Measurements from ENCODE around the gene RAD51B.
"Not testable (repeated sequence)": the region's sequence is repeated elsewhere in the genome, so short reads cannot be mapped to it uniquely, and the experiment has no call there.

RAD51B gene

GRCh38 chr14:68271913-68272391 is 452.4 kb downstream of the RAD51B start:
- DNase-seq (ENCODE audit: low read depth in 3 of 3), result no peak

DNA sequence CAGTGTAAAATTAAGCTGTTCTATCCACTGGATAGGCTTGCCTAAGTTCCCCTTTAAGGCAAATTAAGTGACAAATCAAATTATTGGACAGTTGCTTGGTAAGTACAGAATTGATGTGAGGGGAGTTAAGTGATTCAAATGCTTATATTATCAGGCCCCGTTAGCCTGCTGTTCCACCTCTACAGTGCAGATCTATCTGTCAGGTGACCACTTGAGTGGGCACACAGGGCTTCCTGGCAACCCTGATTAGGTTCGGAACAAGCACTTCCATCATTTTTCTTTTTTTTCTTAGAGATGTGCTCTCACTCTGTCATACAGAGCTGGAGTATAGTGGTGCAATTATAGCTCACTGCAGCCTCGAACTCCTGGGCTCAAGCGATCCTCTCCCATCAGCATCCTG is 453.8 kb downstream of the RAD51B start:
- no peak for DNase-seq (ENCODE audit: low read depth in 3 of 3)

DNA sequence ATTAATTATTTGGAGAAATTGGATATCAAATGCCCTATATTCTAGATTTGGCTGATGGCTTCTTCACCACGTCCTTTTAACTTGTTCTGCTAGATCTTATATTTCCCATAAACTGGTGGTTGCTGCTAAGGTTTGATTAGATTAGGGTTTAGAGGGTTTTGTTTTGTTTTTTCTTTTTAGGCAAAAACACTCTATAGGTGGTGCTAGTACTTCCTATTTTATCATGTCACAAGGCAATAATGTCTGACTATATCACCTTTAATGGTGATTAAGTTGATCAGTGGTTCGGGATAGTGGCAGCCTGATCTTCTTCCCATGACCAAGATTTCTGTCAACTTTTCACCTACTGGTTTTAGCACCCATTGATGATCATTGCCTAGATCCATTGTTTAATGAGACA is 455.1 kb downstream of the RAD51B start:
- DNase-seq (ENCODE audit: low read depth in 3 of 3), result no peak

DNA sequence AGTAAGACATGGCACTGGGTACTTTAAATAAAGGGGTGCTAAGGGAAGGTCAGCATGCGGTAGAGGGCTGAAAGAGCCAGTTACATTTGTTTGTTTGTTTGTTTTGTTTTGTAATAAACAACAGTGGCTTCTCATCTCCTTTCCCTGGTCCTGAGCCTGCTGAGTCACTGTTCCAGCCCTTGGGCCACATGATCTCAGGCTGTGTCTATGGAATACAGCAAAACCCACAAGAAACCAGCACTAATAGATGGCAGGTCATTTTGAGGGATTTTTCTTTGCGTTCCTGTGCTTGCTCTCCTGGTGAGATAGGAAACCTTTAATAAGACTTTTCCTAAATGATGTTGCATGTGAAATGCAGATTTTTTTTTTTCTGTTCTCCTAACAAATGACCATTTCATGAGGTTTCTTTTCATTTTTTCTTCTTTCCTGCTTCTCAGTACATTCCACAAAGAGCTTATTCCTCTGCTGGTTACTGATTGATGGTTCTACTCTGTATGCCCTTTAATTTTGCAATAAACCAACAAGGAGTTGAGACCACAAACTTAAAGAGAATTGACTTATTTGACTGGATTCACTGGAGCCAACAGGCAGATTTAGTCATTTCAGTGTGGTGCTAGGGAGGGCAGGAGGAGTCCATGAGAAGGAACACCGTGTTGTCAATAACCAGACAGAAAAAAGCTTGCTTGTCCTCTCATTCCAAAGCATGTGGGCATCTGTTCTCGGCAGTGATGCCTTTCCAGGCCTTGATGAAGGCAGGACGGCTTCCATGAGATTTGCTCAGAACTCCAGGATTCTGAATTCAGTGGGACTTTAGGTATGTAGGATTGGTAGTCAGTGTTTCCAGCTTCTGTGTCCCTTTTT is 459.2 kb downstream of the RAD51B start:
- DNase-seq (ENCODE audit: low read depth in 3 of 3), result no peak

GRCh38 chr14:68279437-68279720 is 459.8 kb downstream of the RAD51B start:
- no peak for DNase-seq (ENCODE audit: low read depth in 3 of 3)

DNA sequence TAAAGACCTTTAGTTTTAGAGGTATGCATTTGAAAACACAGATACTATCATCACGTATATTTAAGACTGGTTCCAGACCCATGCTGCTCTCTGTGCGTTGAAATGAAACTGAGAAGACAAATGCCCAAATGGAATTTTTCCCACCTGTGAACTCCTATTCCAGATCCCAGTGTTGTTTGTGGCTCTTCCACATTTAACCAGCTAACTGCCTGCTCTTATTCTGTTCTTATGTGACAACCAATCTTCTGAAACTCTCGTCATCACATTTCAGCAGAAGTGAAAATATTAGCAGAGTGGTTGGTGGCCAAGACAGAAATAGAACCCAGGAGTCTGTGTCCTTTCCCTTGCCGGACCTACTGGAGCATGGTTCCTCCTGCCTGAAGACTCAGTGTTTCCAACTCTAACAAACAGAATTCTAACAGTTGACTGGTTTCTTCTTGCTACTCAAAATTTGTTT is 460.2 kb downstream of the RAD51B start:
- no peak for DNase-seq (ENCODE audit: low read depth in 3 of 3)

DNA sequence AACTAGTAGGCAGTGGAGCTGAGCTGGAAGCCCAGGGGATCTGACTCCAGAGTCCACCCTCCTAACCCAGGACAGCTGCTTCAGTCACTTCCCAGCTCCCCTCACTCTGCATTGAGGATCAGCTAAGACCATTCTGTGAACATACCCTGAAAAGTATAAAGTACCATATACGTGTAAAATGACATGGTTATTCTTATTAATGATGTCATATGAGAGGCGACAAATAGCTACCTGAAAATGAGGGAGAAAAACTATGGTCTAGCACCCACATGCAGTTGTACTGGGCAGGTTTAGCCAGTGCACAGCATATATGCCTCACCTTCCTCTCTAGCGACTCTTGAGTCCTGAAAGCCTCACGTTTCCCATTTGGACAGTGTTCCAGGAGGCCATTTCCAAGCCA is 461.9 kb downstream of the RAD51B start:
- no peak for DNase-seq (ENCODE audit: low read depth in 3 of 3)

GRCh38 chr14:68282479-68283377 is 463.1 kb downstream of the RAD51B start:
- DNase-seq (ENCODE audit: low read depth in 3 of 3), result no peak

DNA sequence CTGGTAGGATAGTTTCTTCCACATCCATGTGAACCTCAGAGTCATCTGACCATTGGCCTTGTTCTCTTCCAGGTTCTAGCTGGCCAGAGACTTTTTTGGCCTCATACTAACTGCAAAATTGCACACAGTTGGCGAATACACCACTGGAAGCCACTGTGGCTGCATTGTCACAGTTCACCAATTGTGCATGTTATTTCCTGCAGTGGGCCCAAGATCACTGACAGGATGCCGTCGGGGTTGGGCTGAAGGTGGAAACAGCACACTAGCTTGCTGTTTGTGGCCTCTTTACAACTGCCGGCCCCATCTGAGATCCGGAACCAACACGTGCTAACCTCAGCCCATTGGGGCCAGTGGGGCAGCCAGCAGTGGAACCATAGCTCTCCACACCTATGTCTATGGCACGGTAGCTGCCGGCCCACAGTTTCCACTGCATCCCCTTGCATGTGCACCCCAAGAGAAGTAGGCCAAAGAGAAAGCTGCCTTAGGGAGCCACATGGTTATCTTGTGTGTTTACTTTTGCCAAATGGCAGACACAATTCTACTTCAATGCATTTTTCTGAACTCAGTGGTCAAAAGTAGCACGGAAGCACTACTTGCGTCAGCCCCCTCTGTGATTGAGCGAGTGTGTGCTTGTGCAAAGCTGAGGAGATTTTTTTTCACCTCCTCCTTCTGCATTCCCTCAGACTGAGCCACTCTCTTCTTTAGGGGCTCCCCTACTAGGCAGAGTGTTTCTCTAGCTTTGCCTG is 464.0 kb downstream of the RAD51B start:
- DNase-seq (ENCODE audit: low read depth in 3 of 3), result peak in 1 of 3 experiments; percentile 31

GRCh38 chr14:68284333-68284732 is 464.8 kb downstream of the RAD51B start:
- no peak for DNase-seq (ENCODE audit: low read depth in 3 of 3)

DNA sequence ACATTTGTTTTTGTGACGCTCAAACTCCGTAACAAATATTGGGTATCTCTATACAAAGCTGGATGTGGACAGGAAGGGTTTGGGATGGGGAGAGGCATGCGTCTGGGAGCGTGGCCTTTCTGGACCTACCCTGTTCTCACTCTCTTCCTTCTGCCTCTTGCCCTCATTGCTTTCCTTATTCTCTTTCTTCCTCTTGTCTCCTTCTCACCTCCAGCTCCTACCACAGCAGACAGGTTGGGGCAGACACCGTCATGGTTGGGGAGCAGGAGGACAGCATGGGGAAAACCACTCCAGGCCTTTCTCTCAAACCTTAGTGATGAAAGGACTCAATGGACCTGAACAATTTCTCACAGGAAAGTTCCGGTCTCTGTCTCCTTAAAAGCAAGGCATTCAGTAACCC is 465.3 kb downstream of the RAD51B start:
- no peak for DNase-seq (ENCODE audit: low read depth in 3 of 3)

DNA sequence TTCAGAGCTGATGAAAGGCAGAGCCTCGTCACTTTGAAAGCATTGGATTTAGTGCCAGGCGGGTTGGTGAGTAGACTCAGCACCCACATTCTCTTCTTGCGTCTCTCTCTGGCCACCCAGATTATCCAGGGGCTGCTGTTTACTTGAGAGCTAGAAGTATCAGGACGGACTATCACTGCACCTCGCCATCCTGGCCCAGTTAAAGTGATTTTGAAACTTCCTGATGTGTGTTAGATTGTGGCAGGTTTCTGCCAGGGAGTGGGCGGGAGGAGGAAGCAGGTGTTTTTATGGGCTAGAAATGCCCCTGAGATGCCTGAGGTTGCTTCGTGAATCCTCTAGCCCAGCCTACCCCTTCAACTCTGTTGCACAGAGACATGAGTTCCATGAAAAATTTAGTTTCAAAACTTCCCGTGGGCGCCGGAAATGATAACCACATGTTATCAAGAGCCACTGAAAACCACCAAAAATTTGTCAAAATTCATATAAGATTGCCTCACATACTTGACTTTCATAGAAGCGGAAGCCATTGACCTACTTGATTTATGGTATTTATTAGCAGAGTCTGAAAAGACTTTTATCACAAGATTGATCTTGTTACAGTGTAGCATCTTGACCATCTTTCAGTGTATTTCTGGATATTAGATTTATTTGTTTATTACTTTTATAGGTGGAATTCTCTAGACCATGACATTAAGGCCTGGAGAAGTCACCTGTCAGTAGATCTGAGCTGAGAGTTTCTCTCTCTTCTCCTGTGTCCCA is 466.0 kb downstream of the RAD51B start:
- DNase-seq (ENCODE audit: low read depth in 3 of 3), result peak; percentile 25 to 61 (median 28)

DNA sequence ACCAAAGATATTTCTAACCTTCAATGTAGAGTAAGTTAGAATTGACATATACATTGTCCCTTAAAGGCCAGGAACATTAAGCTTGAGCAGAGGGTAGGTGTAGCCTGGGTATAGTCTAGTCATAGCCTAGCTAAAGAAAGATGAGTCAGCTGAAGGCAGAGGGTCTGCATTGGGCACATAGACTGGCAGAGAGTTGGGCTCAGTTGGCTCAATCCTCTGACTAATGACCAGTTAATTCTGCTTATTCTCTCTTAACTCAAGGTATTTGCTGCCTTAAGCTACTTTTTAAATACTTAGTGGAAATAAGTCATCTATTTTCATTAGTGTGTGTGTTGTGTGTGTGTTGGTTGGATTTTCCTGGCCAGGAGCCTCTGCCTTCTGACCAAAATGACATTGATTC is 467.1 kb downstream of the RAD51B start:
- no peak for DNase-seq (ENCODE audit: low read depth in 3 of 3)

GRCh38 chr14:68289452-68289851 is 469.9 kb downstream of the RAD51B start:
- not testable (repeated sequence) for DNase-seq (ENCODE audit: low read depth in 3 of 3)

DNA sequence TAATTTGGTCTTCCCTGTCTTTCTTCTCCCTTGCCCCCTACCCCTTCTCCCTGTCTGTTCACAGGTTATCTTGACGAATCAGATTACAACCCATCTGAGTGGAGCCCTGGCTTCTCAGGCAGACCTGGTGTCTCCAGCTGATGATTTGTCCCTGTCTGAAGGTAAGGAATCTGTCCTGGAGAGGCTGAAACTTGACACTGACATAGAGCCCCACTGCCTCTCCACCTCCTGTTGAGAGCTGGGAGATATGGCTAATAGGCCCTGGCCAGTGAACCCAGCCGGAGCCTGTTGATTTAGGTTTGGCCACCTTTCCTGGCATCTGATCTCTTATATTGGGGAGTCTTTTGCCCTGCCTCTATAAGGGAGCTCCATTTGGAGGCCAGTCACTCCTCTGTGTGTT is 472.2 kb downstream of the RAD51B start:
- DNase-seq (ENCODE audit: low read depth in 3 of 3), result no peak

GRCh38 chr14:68292441-68293215 is 473.0 kb downstream of the RAD51B start:
- DNase-seq (ENCODE audit: low read depth in 3 of 3), result no peak

GRCh38 chr14:68293404-68293803 is 473.8 kb downstream of the RAD51B start:
- no peak for DNase-seq (ENCODE audit: low read depth in 3 of 3)

- no peak for DNase-seq (ENCODE audit: low read depth in 3 of 3)
Measured at GRCh38 chr14:68295316-68295816, 475.8 kb downstream of the RAD51B start.

DNA sequence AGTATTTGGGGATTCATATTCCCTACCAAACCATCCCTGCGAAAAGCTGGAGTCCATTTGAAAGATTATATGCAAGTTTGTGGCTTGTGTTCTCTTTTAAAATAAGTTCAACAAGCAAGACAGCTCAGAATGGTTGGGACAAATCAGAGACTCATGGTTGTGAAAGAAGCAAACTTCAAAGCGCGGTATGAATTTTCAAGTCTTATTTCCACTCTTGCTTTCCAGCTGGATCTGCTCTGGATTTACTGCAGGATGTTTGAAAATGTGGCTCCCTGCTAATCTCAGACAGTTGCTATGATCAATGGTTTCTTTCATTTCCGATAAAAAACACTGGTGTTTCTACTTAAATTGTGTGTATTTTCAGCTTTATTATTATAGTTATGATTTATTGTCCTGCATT is 477.5 kb downstream of the RAD51B start:
- no peak for DNase-seq (ENCODE audit: low read depth in 3 of 3)

- DNase-seq (ENCODE audit: low read depth in 3 of 3), result no peak
Measured at GRCh38 chr14:68297876-68298468, 478.4 kb downstream of the RAD51B start.

Measured in stimulated activated CD4-positive, alpha-beta T cell treated with anti-CD3 and anti-CD28 coated beads, TNF-alpha, amount 100 ng/mL, for 4 hours (primary cell).